ENCODE measurements around the gene THSD4. TPM values are rescaled to one million over a fixed set of nuclear protein-coding genes. Genes with fewer than 3 reads are reported as not detected.

Gene THSD4
- total and polyA plus RNA-seq, 9 of the 15 experiments (the other 6 are each of a cell fraction or from before 2014, with no cell fraction given), result 0.04 TPM; not detected in 5

DNA sequence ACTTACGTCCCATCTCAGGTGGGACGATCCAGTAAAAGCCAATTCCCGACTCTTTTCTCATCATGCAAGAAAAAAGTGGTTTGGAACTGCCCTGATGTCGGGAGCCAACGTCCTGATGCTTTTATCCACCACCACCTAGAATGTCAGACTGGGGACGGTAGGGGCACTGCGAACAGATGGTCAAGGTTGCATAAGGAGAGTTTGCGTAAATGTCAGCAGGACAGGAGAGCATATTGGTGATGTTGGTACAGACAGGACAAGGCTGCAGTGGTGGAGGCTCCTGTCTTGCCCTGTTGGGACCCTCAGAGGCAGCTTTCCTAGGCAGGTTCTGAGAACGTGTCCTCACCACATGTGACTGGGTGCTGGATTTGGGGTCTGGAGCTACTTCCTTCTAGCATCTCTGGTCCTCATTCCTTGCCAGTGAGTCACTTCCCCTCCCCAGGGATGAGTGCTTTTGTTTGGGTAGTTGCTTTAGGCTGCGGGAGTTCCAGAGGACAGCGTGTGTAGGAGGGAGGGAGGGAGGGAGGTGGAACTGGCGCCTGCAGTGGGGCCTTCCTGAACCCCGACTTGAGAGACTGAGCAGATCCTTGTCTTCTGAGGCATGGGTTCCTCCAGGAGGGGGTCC lies 21.0 kb downstream of the THSD4 start:
- CTCF ChIA-PET (ENCODE audit: low intra/inter-chr PET ratio), result no interaction called here
- WGBS (ENCODE audit: insufficient coverage, low coverage, missing lambda C conversion rate), result under 1% methylated on average over 10 of the region's 13 CpGs
- BruUV-seq (replicated peaks), result no TSS peak
- Histone ChIP-seq H3K36me3 (ENCODE audit: control insufficient read depth, insufficient read depth, low read length) (no peaks in the 10 kb centered on the region), H3K4me3 (no peak overlapping the region), H2AFZ (ENCODE audit: low read depth, low read length) (no peak overlapping the region), H3K27ac (ENCODE audit: extremely low read depth, low read depth, low read length) (no peak overlapping the region), H3K4me2 (ENCODE audit: insufficient read depth, low read length) (no peak overlapping the region), H3K27me3 (ENCODE audit: control insufficient read depth in 2 of 2, insufficient read depth in 2 of 2, low read length in 2 of 2) (peaks cover 0 to 9% of the 10 kb centered on the region in 2 experiments; a peak in 1 of 5 replicates), H3K9ac (ENCODE audit: insufficient read depth in 1 of 2, low read depth in 2 of 2, low read length in 2 of 2) (no peak overlapping the region), H3K79me2 (ENCODE audit: control insufficient read depth, insufficient read depth, low read length) (no peaks in the 10 kb centered on the region), H4K20me1 (replicated peaks; ENCODE audit: control insufficient read depth, insufficient read depth, low read length) (no peaks in the 10 kb centered on the region), H3K4me1 (replicated peaks in 1 of 2; ENCODE audit: control insufficient read depth in 2 of 2, insufficient read depth in 2 of 2, low read length in 2 of 2) (no peaks in the 10 kb centered on the region), H3K9me3 (replicated peaks; ENCODE audit: control insufficient read depth, insufficient read depth, low read depth, low read length) (no peaks in the 10 kb centered on the region), H3K9me1 (ENCODE audit: control insufficient read depth, insufficient read depth, low read length) (no peaks in the 10 kb centered on the region)
- intact Hi-C loops (cut with micrococcal nuclease), result no loop called here
- no peak for DNase-seq (ENCODE audit: extremely low read depth in 1 of 4, low spot score in 3 of 4)
- peak; percentile 19 for FAIRE-seq
- TF ChIP-seq ELF1 (tag; IDR thresholded peaks at IDR 0.05) (no peak), SIX5 (IDR thresholded peaks at IDR 0.05; ENCODE audit: borderline replicate concordance in 1 of 2, insufficient read depth in 1 of 2, low read depth in 1 of 2, low read length in 2 of 2) (no peak), HDAC6 (IDR thresholded peaks at IDR 0.05; ENCODE audit: low read depth, low read length) (no peak), FOXJ3 (CRISPR knock-in tag; IDR thresholded peaks at IDR 0.05) (no peak), HNRNPK (IDR thresholded peaks at IDR 0.05; ENCODE audit: low read depth, low read length, poor library complexity, severe bottlenecking) (no peak), MAFK (IDR thresholded peaks at IDR 0.05; ENCODE audit: low read length) (no peak)
- in situ Hi-C loops (cut with MboI), result no loop called here
- ATAC-seq, result no peak
- POLR2A ChIA-PET, result no interaction called here
